GM23248 (cell line): ENCODE data around the gene LYVE1. TPM values are rescaled to one million over a fixed set of nuclear protein-coding genes. Genes with fewer than 3 reads are reported as not detected.

ENCODE experiments used
- DNase-seq: peaks from one replicate; pipeline ENCODE4 v3.0.0-alpha.2; 2015
- H2AFZ ChIP-seq: fragments of 200-600 bp; sonication (generic); 2 replicates; pipeline ENCODE4 v1.6.1; 2016; ENCODE audit warnings: antibody characterized with exemption
- H3F3A ChIP-seq: fragments of 200-600 bp; sonication (generic); 2 replicates; pipeline ENCODE4 v1.6.1; 2016; ENCODE audit warnings: mild to moderate bottlenecking, antibody characterized with exemption, mixed run types; ENCODE audit not compliant: insufficient read depth
- H3K27ac ChIP-seq: fragments of 200-600 bp; sonication (generic); 2 replicates; pipeline ENCODE4 v1.5.1; 2016; ENCODE audit warnings: mild to moderate bottlenecking
- H3K27me3 ChIP-seq: fragments of 200-600 bp; sonication (generic); replicated peaks from 2 replicates; pipeline ENCODE4 v1.6.1; 2016; ENCODE audit warnings: mild to moderate bottlenecking; ENCODE audit not compliant: insufficient read depth
- H3K36me3 ChIP-seq: fragments of 200-600 bp; sonication (generic); 2 replicates; pipeline ENCODE4 v1.6.1; 2016; ENCODE audit warnings: low read depth, mild to moderate bottlenecking
- H3K4me1 ChIP-seq: fragments of 200-600 bp; sonication (generic); 2 replicates; pipeline ENCODE4 v1.6.1; 2016; ENCODE audit warnings: mild to moderate bottlenecking; ENCODE audit not compliant: insufficient read depth
- H3K4me2 ChIP-seq: fragments of 200-600 bp; sonication (generic); one replicate; pipeline ENCODE4 v1.6.1; 2016; ENCODE audit warnings: mild to moderate bottlenecking; ENCODE audit not compliant: unreplicated experiment
- H3K4me3 ChIP-seq: fragments of 200-600 bp; sonication (generic); 2 replicates; pipeline ENCODE4 v1.5.1; 2016; ENCODE audit warnings: mild to moderate bottlenecking
- H3K79me2 ChIP-seq: fragments of 200-600 bp; sonication (generic); 2 replicates; pipeline ENCODE4 v1.6.1; 2016; ENCODE audit warnings: mild to moderate bottlenecking; ENCODE audit not compliant: insufficient read depth
- H3K9ac ChIP-seq: fragments of 200-600 bp; sonication (generic); 2 replicates; pipeline ENCODE4 v1.6.1; 2016; ENCODE audit warnings: mild to moderate bottlenecking
- H3K9me2 ChIP-seq: fragments of 200-600 bp; sonication (generic); 2 replicates; pipeline ENCODE4 v1.6.1; 2016; ENCODE audit warnings: mixed run types, mild to moderate bottlenecking, moderate library complexity; ENCODE audit not compliant: insufficient read depth
- H3K9me3 ChIP-seq: fragments of 200-600 bp; sonication (generic); one replicate; pipeline ENCODE4 v1.6.1; 2017; ENCODE audit warnings: low read depth
- H4K20me1 ChIP-seq: fragments of 200-600 bp; sonication (generic); 2 replicates; pipeline ENCODE4 v1.6.0; 2016; ENCODE audit not compliant: insufficient read depth
- EZH2 ChIP-seq: fragments of 200-600 bp; sonication (generic); IDR thresholded peaks from 2 replicates; pipeline ENCODE4 v1.6.1; 2018; ENCODE audit warnings: antibody characterized with exemption, mild to moderate bottlenecking; ENCODE audit not compliant: insufficient read depth, poor library complexity, severe bottlenecking
- EZH2phosphoT487 ChIP-seq: fragments of 200-600 bp; sonication (generic); IDR thresholded peaks from 2 replicates; pipeline ENCODE4 v1.6.1; 2018; ENCODE audit warnings: antibody characterized with exemption, moderate library complexity, mild to moderate bottlenecking, low read depth; ENCODE audit not compliant: insufficient read depth
- WGBS, 2 experiments: methylation state at CpG; one replicate each; pipeline ENCODE4 v1.1.6; 2015 to 2017; ENCODE audit warnings: low lambda C conversion rate in 2 of 2, low coverage in 1 of 2; ENCODE audit errors: missing lambda C conversion rate in 2 of 2; 5-methylcytosine and 5-hydroxymethylcytosine counted together
- in situ Hi-C: fragments of 300-500 bp; cut with MboI; formaldehyde crosslinking; loops from 2 replicates; pipeline ENCODE4 v1.15.0; 2020
- polyA plus RNA-seq: library from polyadenylated mRNA; unstranded; fragments of >200 nt; fragmentation: Nextera tagmentation; extraction: Ambion mirVana; gene quantifications from 2 replicates; pipeline ENCODE4 v1.2.1, GENCODE V29; 2016
- total RNA-seq: library from RNA; depleted of rRNA; stranded (reverse); fragments of >200 nt; shearing (Covaris generic); gene quantifications from 2 replicates; pipeline ENCODE4 v1.2.3, GENCODE V29; 2014

Gene LYVE1
- total and polyA plus RNA-seq, 2 experiments from 2014 or later = not detected

DNA sequence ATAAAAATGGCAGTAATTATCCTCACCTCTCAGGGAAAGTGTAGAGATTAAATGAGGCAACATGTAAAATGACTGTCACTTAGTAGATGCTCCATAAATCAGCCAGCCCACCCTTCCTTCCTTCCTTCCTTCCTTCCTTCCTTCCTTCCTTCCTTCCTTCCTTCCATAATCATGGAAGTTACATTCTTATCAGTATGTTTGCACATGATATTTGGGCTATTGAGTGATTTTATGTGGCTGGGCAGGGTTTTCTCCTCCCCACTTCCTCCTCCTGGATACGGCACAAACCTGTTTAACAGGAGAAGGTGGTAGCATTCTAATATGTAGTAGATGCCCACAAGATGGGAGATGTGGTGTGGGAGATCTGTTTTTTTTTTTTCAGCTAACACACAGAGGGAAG, 11.9 kb downstream of the LYVE1 start:
- TF ChIP-seq EZH2phosphoT487 (no peak), EZH2 (no peak)
- H3K27ac ChIP-seq = no peak overlapping the region
- WGBS, 2 experiments = 90 to 100% methylated on average over 1 of the region's 1 CpG
- no peak overlapping the region for H3K4me2 ChIP-seq
- H3K79me2 ChIP-seq = no peaks in the 10 kb centered on the region
- no peak overlapping the region for H2AFZ ChIP-seq
- no peak overlapping the region for H3K4me3 ChIP-seq
- no peak overlapping the region for H3K9ac ChIP-seq
- H3K27me3 ChIP-seq = no peaks in the 10 kb centered on the region
- H3K36me3 ChIP-seq = no peaks in the 10 kb centered on the region
- H3K9me3 ChIP-seq = no peaks in the 10 kb centered on the region
- DNase-seq = no peak
- H4K20me1 ChIP-seq = no peaks in the 10 kb centered on the region
- peaks cover 7% of the 10 kb centered on the region for H3F3A ChIP-seq
- in situ Hi-C loops = no loop called here
- no peaks in the 10 kb centered on the region for H3K9me2 ChIP-seq
- H3K4me1 ChIP-seq = no peaks in the 10 kb centered on the region

DNA sequence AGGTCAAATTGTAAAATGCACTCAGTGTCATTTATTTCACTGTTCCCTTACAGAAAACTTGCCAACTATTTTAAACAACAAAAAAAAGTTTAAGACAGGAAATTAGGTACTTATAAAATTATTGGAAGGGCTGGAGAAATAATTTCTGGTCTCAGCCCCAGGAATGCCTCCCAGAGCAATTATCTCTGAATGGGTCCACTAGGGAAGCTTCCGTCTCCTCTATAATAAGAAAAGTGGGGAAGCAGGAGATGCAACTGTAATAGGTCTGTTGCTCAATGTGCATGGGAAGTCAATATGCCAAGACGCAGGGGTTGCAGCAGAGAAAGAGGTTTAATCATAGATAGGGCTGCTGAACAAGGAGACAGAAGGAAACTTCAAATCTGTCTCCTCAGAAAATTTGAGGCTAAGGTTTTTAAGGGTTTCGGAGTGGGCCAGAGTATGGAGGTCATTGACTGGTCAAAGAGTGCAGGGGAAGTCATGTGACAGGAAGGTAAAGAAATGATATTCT, 16.6 kb downstream of the LYVE1 start:
- Histone ChIP-seq H3K9me3 (no peaks in the 10 kb centered on the region), H4K20me1 (no peaks in the 10 kb centered on the region), H3K36me3 (no peaks in the 10 kb centered on the region), H3K27ac (no peak overlapping the region), H3F3A (peaks cover 22% of the 10 kb centered on the region), H2AFZ (no peak overlapping the region), H3K27me3 (no peaks in the 10 kb centered on the region), H3K4me2 (no peak overlapping the region), H3K9ac (no peak overlapping the region), H3K4me3 (no peak overlapping the region), H3K4me1 (peaks cover 14% of the 10 kb centered on the region), H3K79me2 (no peaks in the 10 kb centered on the region), H3K9me2 (no peaks in the 10 kb centered on the region)
- 95 to 97% methylated on average over 3 of the region's 3 CpGs for WGBS, 2 experiments
- no peak for DNase-seq
- TF ChIP-seq EZH2phosphoT487 = no peak
- no peak for TF ChIP-seq EZH2
- in situ Hi-C loops = no loop called here

DNA sequence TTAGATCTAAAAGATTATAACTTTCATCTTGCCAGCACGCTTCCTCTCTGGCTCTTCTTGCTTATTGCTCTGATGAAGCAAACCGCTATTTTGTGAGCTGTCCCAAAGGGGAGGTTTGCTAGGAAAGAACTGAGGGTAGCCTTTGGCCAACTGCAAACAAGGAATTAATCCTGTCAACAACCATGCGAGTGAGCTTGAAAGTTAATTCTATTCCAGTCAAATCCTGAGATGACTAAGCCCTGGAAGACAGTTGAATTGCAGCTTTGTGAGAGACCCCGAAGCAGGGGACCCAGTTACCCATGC, 17.2 kb downstream of the LYVE1 start:
- Histone ChIP-seq H3K27ac (no peak overlapping the region; the same call in 1 of the 2 replicates), H3K9me2 (no peaks in the 10 kb centered on the region), H2AFZ (no peak overlapping the region), H3K27me3 (no peaks in the 10 kb centered on the region), H3K9ac (no peak overlapping the region), H3K79me2 (no peaks in the 10 kb centered on the region), H4K20me1 (no peaks in the 10 kb centered on the region), H3K4me2 (peak overlapping the region; percentile 50), H3K36me3 (no peaks in the 10 kb centered on the region), H3K9me3 (no peaks in the 10 kb centered on the region), H3K4me1 (peaks cover 14% of the 10 kb centered on the region), H3K4me3 (no peak overlapping the region), H3F3A (peaks cover 22% of the 10 kb centered on the region)
- 84 to 87% methylated on average over 4 of the region's 4 CpGs for WGBS, 2 experiments
- TF ChIP-seq EZH2 (no peak), EZH2phosphoT487 (no peak)
- in situ Hi-C loops = no loop called here
- no peak for DNase-seq

DNA sequence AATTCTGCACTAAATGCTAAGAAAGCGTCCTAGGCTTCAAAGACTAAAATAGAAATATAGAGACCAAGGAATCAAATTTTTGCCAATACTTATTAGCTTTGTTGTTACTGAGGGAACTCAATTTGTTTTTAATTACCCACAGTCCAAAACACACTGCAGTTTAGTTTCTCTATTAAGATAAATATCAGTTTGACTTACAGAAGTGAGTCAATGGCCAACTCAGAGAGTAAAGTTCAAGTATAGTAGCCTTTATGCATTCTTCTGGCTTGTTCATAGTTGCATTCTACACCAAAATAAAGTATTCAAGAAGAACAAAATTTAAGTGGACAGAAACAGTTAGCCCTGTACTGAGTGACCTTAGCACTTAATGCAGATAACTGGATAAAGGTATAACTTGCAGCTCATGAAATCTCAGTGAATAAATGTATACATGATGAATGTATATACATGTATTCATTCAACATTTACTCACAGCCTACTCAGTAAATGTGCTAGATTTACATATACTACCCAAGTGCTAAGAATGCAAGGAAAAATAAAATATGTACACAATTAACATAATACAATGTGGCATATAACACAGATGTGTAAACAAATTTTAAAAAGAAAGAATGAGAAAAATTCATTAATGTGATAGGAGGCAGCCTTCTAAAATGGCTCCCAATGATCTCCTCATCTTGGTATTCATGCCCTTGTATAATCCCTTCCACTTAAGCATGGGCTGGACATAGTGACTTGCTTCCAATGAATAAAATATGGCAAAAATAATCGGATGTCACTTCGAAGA, 17.8 kb downstream of the LYVE1 start:
- no peak for TF ChIP-seq EZH2
- no peak for TF ChIP-seq EZH2phosphoT487
- H3K27me3 ChIP-seq = no peaks in the 10 kb centered on the region
- peaks cover 14% of the 10 kb centered on the region for H3K4me1 ChIP-seq
- H2AFZ ChIP-seq = no peak overlapping the region
- H3K27ac ChIP-seq = peak overlapping the region; percentile 41
- H3K79me2 ChIP-seq = no peaks in the 10 kb centered on the region
- no peaks in the 10 kb centered on the region for H4K20me1 ChIP-seq
- H3K4me2 ChIP-seq = peak overlapping the region; percentile 50
- no peaks in the 10 kb centered on the region for H3K36me3 ChIP-seq
- H3K9ac ChIP-seq = no peak overlapping the region
- peaks cover 22% of the 10 kb centered on the region for H3F3A ChIP-seq
- H3K4me3 ChIP-seq = peak overlapping the region; percentile 7; the same call in 1 of the 2 replicates
- H3K9me2 ChIP-seq = no peaks in the 10 kb centered on the region
- 48 to 65% methylated on average over 3 of the region's 3 CpGs for WGBS, 2 experiments
- no peaks in the 10 kb centered on the region for H3K9me3 ChIP-seq
- in situ Hi-C loops = no loop called here
- DNase-seq = peak; percentile 86
